Sciatic nerve (tissue), 2 donors: ENCODE results near the gene CAPN8. TPM values are rescaled to one million over a fixed set of nuclear protein-coding genes. Genes with fewer than 3 reads are reported as not detected.

Experiments used
- ATAC-seq: fragments of 200-7000 bp; cut with Tn5 transposase; one replicate; pipeline ENCODE4 v1.9.1; 2020; ENCODE audit warnings: mild to moderate bottlenecking, moderate library complexity
- DNase-seq: peaks from one replicate; pipeline ENCODE4 v3.0.0-alpha.2; 2020; ENCODE audit warnings: low spot score
- intact Hi-C: fragments of 100-400 bp; cut with DNase I; formaldehyde crosslinking; loops from one replicate; pipeline ENCODE4 v1.14.2; 2022
- total RNA-seq: library from RNA; stranded (reverse); fragmentation: NEBNext Ultra II Directional; extraction: Animal tissue kit (Norgen Biotek cat#: 25700); gene quantifications from one replicate; pipeline ENCODE4 v1.2.1, GENCODE V29; 2021
- donor health status: DM: no; HTN: no; CAD: no.
- donor health status: DM: no; HTN: no; CAD: no.

The CAPN8 gene
- total RNA-seq, 1 donor from 2014 or later = not detected

DNA sequence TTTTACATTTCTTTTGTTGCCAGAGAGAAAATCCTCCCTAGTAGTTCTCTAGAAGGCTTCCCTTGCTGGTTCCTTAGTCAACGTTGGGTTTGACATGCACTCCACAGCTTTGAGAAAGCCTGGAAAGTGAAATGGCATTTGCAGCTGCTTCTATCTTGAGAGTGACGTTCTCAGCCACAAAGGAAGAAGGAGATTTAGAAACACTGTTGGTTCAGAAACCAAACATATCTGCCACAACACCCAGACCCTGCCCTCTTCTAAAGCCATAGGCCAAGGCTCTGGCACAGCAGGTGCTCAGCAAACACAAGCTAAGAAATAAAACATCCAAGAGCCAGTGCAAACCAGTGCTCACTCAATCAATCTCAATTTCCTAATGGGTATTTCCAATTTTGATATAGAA lies 150.9 kb downstream of the CAPN8 start:
- intact Hi-C loops = no loop called here
- DNase-seq = no peak
- no peak for ATAC-seq

DNA sequence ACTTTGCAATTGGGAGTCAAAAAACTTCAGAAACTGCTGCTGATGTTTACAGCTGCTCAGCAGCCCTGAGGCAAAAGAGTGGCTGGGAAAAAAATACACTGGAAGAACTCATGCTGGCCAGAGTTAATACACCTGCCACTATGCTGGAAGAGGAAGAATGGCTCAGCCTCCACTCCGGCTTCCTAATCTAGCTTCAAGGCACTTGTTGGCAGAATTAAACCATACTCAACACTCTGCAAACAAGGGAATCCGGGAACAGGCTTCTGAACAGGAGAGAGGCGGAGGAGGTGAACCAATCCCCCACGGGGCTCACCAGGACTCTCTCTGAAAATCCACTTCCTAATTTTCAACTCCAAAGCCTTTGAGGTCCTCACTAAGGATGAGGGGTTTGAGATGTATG lies 152.2 kb downstream of the CAPN8 start:
- intact Hi-C loops = no loop called here
- no peak for ATAC-seq
- DNase-seq = no peak

DNA sequence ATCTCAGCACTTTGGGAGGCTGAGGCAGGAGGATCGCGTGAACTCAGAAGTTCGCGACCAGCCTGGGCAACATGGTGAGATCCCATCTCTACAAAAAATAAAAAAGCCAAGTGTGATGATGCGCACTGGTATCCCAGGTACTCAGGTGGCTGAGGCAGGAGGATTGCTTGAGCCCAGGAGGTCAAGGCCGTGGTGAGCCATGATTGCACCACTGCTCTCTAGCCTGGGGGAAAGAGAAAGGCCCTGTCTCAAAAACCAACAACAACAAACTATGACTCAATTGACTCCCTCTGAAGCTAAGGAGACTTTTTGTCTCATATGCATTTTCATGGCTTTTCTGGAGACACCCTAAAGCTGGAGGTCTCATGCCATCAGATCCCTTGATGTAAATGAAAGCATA lies 153.4 kb downstream of the CAPN8 start:
- ATAC-seq = no peak
- no peak for DNase-seq
- intact Hi-C loops = no loop called here

DNA sequence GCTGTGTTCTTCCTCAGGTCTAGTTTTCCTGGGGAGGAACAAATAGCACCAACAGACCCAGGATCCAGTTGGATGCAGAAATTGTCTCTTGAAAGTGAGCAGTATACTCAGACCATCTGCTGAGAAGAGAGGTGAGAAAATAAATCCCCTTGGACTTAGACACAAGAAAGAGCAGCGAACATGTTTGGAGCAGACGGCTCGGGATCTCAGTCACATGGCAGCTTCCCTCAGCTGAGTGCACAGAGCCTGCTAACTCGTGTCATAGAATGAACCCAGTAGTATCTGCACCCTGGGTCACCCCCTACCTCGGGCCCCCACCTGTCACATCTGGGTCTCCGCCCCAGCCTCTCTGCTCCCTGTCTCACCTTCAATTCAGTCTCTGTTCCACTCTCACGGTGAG lies 156.7 kb downstream of the CAPN8 start:
- no peak for DNase-seq
- no peak for ATAC-seq
- intact Hi-C loops = no loop called here

DNA sequence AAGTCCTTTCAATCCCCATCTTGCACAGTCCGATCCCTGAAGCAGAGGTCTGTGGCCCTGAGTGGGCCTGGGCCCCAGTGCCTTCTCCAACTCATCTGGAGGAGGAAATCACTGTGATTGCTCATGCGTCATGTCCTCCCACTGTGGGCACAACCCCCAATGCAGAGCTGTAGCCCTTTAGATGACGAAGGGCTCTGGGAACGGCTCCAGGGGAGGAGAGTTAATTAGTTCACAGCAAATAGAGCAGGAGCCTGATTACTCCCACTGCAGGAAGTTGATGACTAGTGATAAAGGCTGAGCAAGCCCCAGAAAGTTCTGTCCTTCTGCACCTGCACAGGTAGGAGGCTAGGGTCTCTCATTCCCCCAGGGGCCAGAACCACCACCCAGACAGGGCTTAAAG lies 160.8 kb downstream of the CAPN8 start:
- ATAC-seq (no peak), DNase-seq (no peak)
- intact Hi-C loops = no loop called here

DNA sequence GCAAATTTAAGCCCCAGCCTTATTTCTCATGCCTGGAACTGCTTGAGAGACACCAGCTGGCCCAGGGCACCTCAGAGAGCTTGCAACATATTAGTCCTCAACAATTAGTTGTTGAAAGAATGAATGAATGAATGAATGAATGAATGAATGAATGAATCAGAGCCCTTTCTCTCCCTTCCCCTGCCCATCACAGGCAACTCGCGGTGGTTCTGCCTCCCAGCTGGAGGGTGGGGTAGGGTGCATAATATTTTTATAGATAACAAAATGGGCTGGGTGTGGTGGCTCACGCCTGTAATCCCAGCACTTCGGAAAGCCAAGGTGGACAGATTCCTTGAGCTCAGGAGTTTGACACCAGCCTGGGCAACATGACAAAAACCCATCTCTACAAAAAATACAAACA lies 162.2 kb downstream of the CAPN8 start:
- intact Hi-C loops = no loop called here
- no peak for ATAC-seq
- DNase-seq = no peak

DNA sequence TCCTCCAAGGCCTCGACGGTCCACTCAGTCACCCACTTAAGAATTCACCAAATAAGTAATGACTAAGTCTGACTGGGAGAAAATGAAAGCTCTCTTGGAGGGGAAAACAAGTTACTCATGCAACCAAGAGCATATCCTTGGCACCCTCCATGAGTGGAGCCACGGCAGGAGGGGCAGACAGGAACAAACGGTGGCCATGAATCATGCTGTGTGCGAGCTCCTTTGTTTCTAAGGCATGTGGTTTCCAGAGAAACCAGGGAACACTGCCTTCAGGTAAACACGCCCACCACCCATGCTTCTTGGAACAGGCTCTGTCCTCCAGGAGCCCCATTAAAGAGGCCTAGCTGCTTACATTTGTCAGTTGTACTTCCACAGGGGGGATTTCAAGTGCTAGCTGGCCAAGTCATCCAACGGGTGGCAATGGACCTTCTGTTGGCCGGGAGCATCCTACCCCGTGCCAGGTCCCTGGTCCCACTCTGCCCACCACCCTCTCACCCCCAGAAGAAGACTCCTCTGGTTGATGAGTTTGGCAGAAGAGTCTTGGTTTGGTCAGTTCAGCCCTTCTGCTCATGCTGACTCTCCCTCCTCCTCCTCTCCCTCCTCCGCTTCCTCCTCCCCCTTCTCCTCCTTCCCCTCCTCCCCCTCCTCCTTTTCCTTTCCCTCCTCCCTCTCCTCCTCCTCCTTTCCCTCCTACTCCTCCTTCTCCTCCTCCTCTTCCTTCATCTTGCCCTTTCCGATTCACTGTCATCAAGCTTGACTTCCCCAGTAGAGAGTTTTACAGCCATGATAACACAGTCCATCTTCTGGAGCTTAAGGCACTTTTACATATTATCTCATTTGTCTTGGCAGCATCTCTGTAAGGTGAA lies 164.7 kb downstream of the CAPN8 start:
- intact Hi-C loops = no loop called here
- no peak for DNase-seq
- no peak for ATAC-seq

DNA sequence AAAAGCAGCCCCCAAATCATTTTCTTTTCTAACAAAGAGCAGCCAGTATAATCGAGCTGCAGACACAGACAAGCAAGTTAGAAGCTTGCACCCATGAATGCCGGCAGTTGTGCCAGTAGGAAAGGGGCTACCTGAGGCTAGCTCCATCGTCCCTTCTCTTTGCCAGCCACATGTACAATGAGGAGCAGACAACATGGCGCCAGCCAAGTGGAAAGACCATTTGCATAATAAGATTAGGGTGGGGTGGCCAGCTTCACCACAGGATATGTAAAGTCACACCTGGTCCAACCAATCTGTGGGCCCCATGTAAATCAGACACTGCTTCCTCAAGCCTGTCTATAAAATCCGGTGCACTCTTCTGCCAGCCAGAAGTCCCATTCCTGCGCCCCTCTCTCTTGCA lies 168.6 kb downstream of the CAPN8 start:
- intact Hi-C loops = no loop called here
- ATAC-seq (no peak), DNase-seq (no peak)

DNA sequence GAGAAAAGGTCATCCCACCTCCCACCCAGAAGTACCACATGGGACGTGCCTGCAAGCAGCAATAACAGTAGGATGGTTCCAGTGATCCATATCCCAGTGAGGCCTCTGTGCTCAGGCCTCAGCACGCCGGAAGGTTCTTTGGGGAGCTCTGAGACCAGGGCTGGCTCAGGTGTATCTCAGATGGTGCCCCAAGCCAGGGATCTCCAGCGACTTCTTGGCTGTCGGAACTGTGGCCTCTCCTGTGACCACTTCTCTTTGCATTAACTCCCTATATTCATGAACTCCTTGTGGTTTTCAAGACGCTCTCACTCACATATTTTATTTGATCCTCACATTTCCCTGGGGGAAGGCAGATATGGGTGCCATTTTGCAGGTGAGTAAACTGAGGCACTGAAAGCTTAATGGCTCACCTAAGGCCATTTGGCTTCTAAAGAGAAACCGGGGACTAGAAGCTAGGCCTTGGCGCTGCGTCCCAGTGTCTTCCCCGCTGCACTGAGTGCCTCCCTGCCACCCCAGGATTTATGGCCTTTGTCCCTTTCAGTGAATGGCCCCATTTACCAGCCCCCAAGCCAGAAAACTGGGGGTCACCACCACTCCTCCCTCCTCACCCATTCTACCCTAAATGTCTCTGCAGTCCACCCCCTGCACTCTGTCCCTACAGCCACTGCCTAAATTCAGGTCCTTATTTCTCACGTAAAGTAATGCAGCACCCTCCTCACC lies 170.4 kb downstream of the CAPN8 start:
- intact Hi-C loops = no loop called here
- DNase-seq (no peak), ATAC-seq (no peak)

DNA sequence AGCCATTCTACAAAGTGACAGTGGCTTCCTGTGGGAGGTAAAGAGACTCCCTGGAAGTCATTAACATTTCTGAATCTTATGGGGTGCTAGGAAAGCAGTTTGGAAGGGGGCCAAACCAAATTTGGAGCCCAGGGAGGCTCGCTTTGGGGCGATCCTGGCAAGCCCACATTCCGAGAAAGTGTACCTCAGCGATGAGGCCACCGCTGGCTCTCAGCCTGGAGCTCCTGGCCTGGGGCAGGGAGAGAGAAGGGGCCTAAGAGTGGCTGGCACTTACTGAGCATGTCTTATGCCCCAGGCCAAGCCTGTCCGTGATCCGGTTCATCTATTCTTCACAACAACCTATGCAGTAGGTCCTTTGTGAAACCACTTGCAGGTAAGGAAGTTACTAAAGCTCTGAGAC lies 173.5 kb downstream of the CAPN8 start:
- ATAC-seq = no peak
- intact Hi-C loops = no loop called here
- DNase-seq = no peak

Other genes starting within 250 kb of the CAPN8 start
- gene CAPN2, start 46.8 kb upstream of the CAPN8 start, total RNA-seq = 186 TPM
- gene TP53BP2, start 180.2 kb upstream of the CAPN8 start, total RNA-seq = 44.1 TPM